WI38 (cell line): Measurements from ENCODE around the gene CACNA1I.
A peak's percentile ranks its signal among the peaks of the same experiment; 100 is the strongest.

Experiments used
- H3K4me3 ChIP-seq: 2 replicates; pipeline ENCODE4 v1.5.1; 2011; ENCODE audit warnings: low read depth, mild to moderate bottlenecking, control low read depth, low read length
- CTCF ChIP-seq: IDR thresholded peaks from 2 replicates; pipeline ENCODE4 v1.5.1; 2012; ENCODE audit warnings: low read depth, mild to moderate bottlenecking, control low read depth, low read length

Gene CACNA1I

GRCh38 chr22:39532215-39533073, 38.1 kb upstream of the CACNA1I start, which contains the start of gene RPS19BP1:
Gene RPS19BP1, minus strand, starts transcription at chr22:39532748. Its CDS starts 10 bp downstream, at chr22:39532738.
- no peak for TF ChIP-seq CTCF
- H3K4me3 ChIP-seq, result peak within 1 kb of the TSS; percentile 98

- H3K4me3 ChIP-seq, result no peak overlapping the region
- no peak for TF ChIP-seq CTCF
These were observed 36.5 kb upstream of the CACNA1I start for GRCh38 chr22:39534092-39534506.

- peak; percentile 78 for TF ChIP-seq CTCF
- no peak overlapping the region for H3K4me3 ChIP-seq
These were observed 35.8 kb upstream of the CACNA1I start for GRCh38 chr22:39534591-39535356.

DNA sequence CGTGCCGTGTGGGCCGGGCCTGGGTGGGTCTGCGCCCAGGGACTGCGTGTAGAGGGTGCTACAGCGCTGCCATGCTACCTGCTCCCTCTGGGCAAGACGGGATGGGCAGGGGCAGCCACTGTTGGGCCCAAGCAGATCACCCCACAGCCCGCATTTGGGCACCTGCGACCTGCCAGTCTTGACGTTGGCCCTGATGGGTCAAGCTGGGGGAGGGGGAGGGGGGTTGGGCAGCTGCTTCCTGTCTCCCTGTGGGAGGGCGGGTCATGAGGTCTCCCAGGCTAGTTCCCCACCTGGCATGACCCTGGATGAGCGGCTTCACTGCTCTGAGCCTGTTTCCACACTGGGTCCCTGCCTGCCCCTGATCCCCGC, 35.2 kb upstream of the CACNA1I start:
- no peak overlapping the region for H3K4me3 ChIP-seq
- no peak for TF ChIP-seq CTCF

DNA sequence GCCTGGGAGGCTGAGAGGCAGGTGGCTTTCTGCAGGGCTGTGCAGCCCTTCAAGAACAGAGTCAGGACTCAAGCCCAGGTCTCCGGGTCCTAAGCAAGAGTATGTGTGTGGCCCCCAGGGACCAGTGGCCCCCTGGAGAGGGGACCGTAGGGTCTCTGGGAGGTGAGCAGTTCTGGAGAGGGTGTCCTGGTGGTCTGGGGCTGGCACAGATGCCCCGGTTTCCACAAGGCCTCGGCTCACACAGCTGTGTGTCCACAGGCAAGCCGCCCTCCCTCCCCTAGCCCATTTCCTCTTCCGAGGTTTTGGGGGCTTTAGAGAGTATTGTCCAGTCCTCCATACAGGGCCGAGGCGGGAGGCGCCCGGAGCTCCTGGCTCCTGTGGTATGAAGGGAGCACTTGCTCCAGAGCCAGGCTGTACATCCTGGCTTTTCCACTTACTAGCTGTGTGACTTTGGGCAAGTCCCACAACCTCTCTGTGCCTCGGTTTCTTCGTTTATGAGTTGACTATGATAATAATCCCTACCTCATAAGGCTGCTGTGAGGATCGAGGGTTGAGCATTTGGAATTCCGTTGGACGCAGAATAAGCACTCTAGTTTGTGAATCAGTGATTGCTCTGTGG, 34.6 kb upstream of the CACNA1I start:
- TF ChIP-seq CTCF, result no peak
- H3K4me3 ChIP-seq, result no peak overlapping the region

GRCh38 chr22:39536711-39537110, 33.8 kb upstream of the CACNA1I start:
- H3K4me3 ChIP-seq, result no peak overlapping the region
- no peak for TF ChIP-seq CTCF

- no peak overlapping the region for H3K4me3 ChIP-seq
- TF ChIP-seq CTCF, result no peak
These were observed 32.6 kb upstream of the CACNA1I start for GRCh38 chr22:39537975-39538374.
